HepG2 (cell line): ENCODE data around the gene NEURL2. TPM values are rescaled to one million over a fixed set of nuclear protein-coding genes. Genes with fewer than 3 reads are reported as not detected.
A peak's percentile ranks its signal among the peaks of the same experiment; 100 is the strongest.

Source experiments
- ERF ChIP-seq: IDR thresholded peaks from 2 replicates; pipeline ENCODE4 v1.6.1; 2018; ENCODE audit warnings: missing biosample characterization, missing genetic modification reagents
- GZF1 ChIP-seq: sonication (generic); formaldehyde crosslinking; IDR thresholded peaks from 2 replicates; pipeline ENCODE4 v1.5.1; 2020; ENCODE audit warnings: mild to moderate bottlenecking, missing genetic modification reagents
- KMT2B ChIP-seq: IDR thresholded peaks from 2 replicates; pipeline ENCODE4 v1.6.1; 2016; ENCODE audit warnings: missing genetic modification reagents, missing compliant biosample characterization
- LCORL ChIP-seq, 2 experiments: fragments of 450-650 bp in 1 of 2; sonication (generic) in 1 of 2; formaldehyde crosslinking in 1 of 2; IDR thresholded peaks; 2 replicates each; pipeline versions ENCODE4 v1.5.0 to v1.6.1; 2017 to 2020; ENCODE audit warnings: antibody characterized with exemption in 1 of 2, missing genetic modification reagents in 1 of 2
- NCOA5 ChIP-seq: sonication (generic); formaldehyde crosslinking; IDR thresholded peaks from 2 replicates; pipeline ENCODE4 v1.4.0; 2020; ENCODE audit warnings: missing genetic modification reagents
- NCOR1 ChIP-seq: fragments of 200-600 bp; sonication (generic); IDR thresholded peaks from 2 replicates; pipeline ENCODE4 v1.7.0; 2017; ENCODE audit warnings: antibody characterized with exemption, low read length, borderline replicate concordance
- ZBTB20 ChIP-seq: sonication (generic); formaldehyde crosslinking; IDR thresholded peaks from 2 replicates; pipeline ENCODE4 v1.8.1; 2023; ENCODE audit warnings: missing genetic modification reagents, low read depth, mild to moderate bottlenecking, borderline replicate concordance
- ZSCAN25 ChIP-seq: sonication (generic); formaldehyde crosslinking; IDR thresholded peaks from 2 replicates; pipeline ENCODE4 v1.8.0; 2022; ENCODE audit warnings: mild to moderate bottlenecking, missing genetic modification reagents
- polyA plus RNA-seq, 8 experiments: library from polyadenylated mRNA; depleted of rRNA in 3 of 8; stranded (reverse) in 7 of 8; unstranded in 1 of 8; fragments of >200 nt; fragmentation: Illumina TruSeq in 4 of 8; extraction: Trizol in 4 of 8; gene quantifications; 2 replicates each; pipeline versions ENCODE4 v1.2.1 to v1.2.3, GENCODE V29; 2011 to 2016; ENCODE audit warnings: low read depth in 4 of 8, missing spikeins in 1 of 8, mixed read lengths in 1 of 8; ENCODE audit not compliant: insufficient read depth in 1 of 8
- total RNA-seq, 5 experiments: library from RNA; depleted of rRNA; stranded (reverse); fragments of >200 nt; fragmentation: Illumina TruSeq; extraction: Trizol; gene quantifications; 2 replicates each; pipeline ENCODE4 v1.2.3, GENCODE V29; 2016; ENCODE audit warnings: low read depth in 1 of 5
- TF ChIP-seq, protein P1 (sequence below): sonication (generic); formaldehyde crosslinking; conservative IDR thresholded peaks from 2 replicates; pipeline ENCODE4 v1.8.0; 2022; ENCODE audit warnings: mild to moderate bottlenecking, moderate library complexity, missing genetic modification reagents
- TF ChIP-seq, protein P2 (sequence below): sonication (generic); formaldehyde crosslinking; IDR thresholded peaks from 2 replicates; pipeline ENCODE4 v1.5.1; 2020; ENCODE audit warnings: mild to moderate bottlenecking, missing genetic modification reagents, moderate library complexity
- TF ChIP-seq, protein P3 (sequence below): sonication (generic); formaldehyde crosslinking; IDR thresholded peaks from 2 replicates; pipeline ENCODE4 v1.4.0; 2020; ENCODE audit warnings: missing genetic modification reagents

NEURL2 gene
- total and polyA plus RNA-seq, 2 of the 13 experiments (the other 11 are each of a cell fraction or from before 2014, with no cell fraction given) = 7.2 to 9.7 TPM

DNA sequence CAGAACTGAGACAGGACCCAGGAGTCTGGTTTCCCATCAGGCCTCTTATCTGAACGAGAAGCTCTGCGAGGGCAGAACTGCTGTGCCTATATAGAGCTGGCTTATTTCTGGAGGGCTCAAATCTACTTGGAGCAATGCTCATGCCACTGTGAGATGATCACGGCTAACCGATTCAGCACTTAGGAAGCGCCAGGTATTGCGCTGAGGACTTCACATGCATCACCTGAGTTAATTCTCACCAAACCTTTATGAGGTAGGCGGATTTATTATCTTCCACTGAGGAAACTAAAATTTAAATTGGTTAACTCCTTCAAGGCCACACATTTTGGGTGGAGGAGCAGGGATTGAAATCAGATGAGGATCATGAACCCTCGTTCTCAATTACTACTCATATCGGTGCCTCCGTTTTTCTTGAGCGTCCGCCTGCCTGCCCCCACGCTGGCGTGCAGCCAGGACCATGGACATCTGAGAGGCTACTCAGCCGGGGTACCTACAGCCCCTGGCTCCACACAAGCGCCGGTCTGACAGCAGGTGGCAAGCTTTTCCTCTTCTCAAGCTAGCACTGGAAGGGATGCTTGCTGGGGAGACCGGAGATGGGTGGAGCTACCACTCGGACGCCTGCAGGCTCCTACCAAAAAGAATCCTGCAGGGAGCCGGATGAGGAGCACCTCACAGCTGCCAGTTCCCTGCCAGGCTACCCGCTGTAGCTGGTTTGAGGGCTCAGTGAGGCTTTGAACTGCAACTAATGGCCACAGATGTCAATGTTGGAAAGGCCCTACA lies 42.4 kb upstream of the NEURL2 start (continued):
- TF ChIP-seq ERF (CRISPR knock-in tag) (peak; percentile 82; the same call in 1 of the 2 replicates), ZSCAN25 (CRISPR knock-in tag) (peak; percentile 60; the same call in 1 of the 2 replicates), GZF1 (CRISPR knock-in tag) (no peak; the same call in 1 of the 2 replicates), NCOA5 (no peak), KMT2B (0 out of 2 replicates have a peak, but pooled peaks have one; percentile 28), NCOR1 (no peak), LCORL (IDR thresholded peaks at IDR 0.05) (no peak), LCORL (CRISPR knock-in tag; IDR thresholded peaks at IDR 0.05) (peak; percentile 79; the same call in 1 of the 2 replicates), ZBTB20 (CRISPR knock-in tag) (peak; percentile 64)
- TF ChIP-seq, protein P1, sequence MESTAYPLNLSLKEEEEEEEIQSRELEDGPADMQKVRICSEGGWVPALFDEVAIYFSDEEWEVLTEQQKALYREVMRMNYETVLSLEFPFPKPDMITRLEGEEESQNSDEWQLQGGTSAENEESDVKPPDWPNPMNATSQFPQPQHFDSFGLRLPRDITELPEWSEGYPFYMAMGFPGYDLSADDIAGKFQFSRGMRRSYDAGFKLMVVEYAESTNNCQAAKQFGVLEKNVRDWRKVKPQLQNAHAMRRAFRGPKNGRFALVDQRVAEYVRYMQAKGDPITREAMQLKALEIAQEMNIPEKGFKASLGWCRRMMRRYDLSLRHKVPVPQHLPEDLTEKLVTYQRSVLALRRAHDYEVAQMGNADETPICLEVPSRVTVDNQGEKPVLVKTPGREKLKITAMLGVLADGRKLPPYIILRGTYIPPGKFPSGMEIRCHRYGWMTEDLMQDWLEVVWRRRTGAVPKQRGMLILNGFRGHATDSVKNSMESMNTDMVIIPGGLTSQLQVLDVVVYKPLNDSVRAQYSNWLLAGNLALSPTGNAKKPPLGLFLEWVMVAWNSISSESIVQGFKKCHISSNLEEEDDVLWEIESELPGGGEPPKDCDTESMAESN (CRISPR knock-in tag) = 0 out of 2 replicates have a peak, but pooled peaks have one; percentile 13
- TF ChIP-seq, protein P2, sequence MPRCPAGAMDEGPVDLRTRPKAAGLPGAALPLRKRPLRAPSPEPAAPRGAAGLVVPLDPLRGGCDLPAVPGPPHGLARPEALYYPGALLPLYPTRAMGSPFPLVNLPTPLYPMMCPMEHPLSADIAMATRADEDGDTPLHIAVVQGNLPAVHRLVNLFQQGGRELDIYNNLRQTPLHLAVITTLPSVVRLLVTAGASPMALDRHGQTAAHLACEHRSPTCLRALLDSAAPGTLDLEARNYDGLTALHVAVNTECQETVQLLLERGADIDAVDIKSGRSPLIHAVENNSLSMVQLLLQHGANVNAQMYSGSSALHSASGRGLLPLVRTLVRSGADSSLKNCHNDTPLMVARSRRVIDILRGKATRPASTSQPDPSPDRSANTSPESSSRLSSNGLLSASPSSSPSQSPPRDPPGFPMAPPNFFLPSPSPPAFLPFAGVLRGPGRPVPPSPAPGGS (CRISPR knock-in tag) = no peak
- TF ChIP-seq, protein P3, sequence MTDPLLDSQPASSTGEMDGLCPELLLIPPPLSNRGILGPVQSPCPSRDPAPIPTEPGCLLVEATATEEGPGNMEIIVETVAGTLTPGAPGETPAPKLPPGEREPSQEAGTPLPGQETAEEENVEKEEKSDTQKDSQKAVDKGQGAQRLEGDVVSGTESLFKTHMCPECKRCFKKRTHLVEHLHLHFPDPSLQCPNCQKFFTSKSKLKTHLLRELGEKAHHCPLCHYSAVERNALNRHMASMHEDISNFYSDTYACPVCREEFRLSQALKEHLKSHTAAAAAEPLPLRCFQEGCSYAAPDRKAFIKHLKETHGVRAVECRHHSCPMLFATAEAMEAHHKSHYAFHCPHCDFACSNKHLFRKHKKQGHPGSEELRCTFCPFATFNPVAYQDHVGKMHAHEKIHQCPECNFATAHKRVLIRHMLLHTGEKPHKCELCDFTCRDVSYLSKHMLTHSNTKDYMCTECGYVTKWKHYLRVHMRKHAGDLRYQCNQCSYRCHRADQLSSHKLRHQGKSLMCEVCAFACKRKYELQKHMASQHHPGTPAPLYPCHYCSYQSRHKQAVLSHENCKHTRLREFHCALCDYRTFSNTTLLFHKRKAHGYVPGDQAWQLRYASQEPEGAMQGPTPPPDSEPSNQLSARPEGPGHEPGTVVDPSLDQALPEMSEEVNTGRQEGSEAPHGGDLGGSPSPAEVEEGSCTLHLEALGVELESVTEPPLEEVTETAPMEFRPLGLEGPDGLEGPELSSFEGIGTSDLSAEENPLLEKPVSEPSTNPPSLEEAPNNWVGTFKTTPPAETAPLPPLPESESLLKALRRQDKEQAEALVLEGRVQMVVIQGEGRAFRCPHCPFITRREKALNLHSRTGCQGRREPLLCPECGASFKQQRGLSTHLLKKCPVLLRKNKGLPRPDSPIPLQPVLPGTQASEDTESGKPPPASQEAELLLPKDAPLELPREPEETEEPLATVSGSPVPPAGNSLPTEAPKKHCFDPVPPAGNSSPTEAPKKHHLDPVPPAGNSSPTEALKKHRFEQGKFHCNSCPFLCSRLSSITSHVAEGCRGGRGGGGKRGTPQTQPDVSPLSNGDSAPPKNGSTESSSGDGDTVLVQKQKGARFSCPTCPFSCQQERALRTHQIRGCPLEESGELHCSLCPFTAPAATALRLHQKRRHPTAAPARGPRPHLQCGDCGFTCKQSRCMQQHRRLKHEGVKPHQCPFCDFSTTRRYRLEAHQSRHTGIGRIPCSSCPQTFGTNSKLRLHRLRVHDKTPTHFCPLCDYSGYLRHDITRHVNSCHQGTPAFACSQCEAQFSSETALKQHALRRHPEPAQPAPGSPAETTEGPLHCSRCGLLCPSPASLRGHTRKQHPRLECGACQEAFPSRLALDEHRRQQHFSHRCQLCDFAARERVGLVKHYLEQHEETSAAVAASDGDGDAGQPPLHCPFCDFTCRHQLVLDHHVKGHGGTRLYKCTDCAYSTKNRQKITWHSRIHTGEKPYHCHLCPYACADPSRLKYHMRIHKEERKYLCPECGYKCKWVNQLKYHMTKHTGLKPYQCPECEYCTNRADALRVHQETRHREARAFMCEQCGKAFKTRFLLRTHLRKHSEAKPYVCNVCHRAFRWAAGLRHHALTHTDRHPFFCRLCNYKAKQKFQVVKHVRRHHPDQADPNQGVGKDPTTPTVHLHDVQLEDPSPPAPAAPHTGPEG (CRISPR knock-in tag) = 0 out of 2 replicates have a peak, but pooled peaks have one; percentile 57
